ENCODE data around the gene CARD11.
A peak's percentile ranks its signal among the peaks of the same experiment; 100 is the strongest.

Gene CARD11

GRCh38 chr7:2919256-2919655 lies 124.4 kb downstream of the CARD11 start:
- H4K20me1 ChIP-seq, result peaks cover 0 to 8% (median 0%) of the 10 kb centered on the region in 11 experiments; a peak in 2 of 22 replicates
- H3K27me3 ChIP-seq, result no peaks in the 10 kb centered on the region
- H3K36me3 ChIP-seq, result peaks cover 0 to 50% (median 19%) of the 10 kb centered on the region in 11 experiments; a peak in 15 of 22 replicates
- TF ChIP-seq Cebpa-rat (IDR thresholded peaks at IDR 0.05), result no peak
- H3K27ac ChIP-seq, result no peak overlapping the region
- no peak overlapping the region for H3K9ac ChIP-seq
- no peak overlapping the region for H3K4me2 ChIP-seq
- H3K9me3 ChIP-seq (replicated peaks in 1 of 11), result no peaks in the 10 kb centered on the region; a peak in 2 of 22 replicates
- H3K4me3 ChIP-seq, result no peak overlapping the region
- H3K4me1 ChIP-seq, result no peaks in the 10 kb centered on the region

GRCh38 chr7:2918406-2918805 lies 125.3 kb downstream of the CARD11 start:
- Histone ChIP-seq H4K20me1 (peaks cover 0 to 8% (median 0%) of the 10 kb centered on the region in 11 experiments; a peak in 2 of 22 replicates), H3K27ac (no peak overlapping the region), H3K27me3 (no peaks in the 10 kb centered on the region), H3K9ac (no peak overlapping the region), H3K4me2 (no peak overlapping the region), H3K36me3 (peaks cover 0 to 50% (median 19%) of the 10 kb centered on the region in 11 experiments; a peak in 15 of 22 replicates), H3K9me3 (replicated peaks in 1 of 11) (no peaks in the 10 kb centered on the region; a peak in 2 of 22 replicates), H3K4me1 (no peaks in the 10 kb centered on the region), H3K4me3 (no peak overlapping the region)
- TF ChIP-seq Cebpa-rat (IDR thresholded peaks at IDR 0.05), result no peak

DNA sequence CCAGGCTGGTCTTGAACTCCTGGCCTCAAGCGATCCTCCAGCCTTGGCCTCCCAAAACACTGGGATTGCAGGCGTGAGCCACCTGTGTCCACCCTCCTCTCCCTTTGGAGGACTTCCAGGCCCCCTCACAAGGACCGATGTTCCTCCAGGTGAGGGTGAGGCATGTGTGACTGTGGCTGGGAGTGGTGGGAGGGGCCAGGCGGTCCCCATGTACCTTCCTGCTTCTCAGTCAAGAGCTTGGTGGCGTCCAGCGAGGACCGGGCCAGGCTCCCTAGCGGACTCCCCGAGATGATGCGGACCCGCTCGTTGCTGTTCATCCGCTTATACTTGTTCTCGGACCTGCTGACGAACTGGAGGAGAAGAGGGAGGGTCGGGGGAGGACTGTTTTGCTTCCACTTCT lies 128.6 kb downstream of the CARD11 start:
- Histone ChIP-seq H3K4me3 (no peak overlapping the region), H3K27ac (no peak overlapping the region), H3K36me3 (peaks cover 0 to 43% (median 18%) of the 10 kb centered on the region in 11 experiments; a peak in 14 of 22 replicates), H3K9me3 (replicated peaks in 1 of 11) (no peaks in the 10 kb centered on the region; a peak in 2 of 22 replicates), H3K4me1 (0 out of 20 replicates have a peak, but pooled peaks cover 0 to 4% (median 0%) of the 10 kb centered on the region in 10 experiments), H3K4me2 (no peak overlapping the region), H3K9ac (no peak overlapping the region), H4K20me1 (no peaks in the 10 kb centered on the region), H3K27me3 (no peaks in the 10 kb centered on the region)
- no peak for TF ChIP-seq Cebpa-rat (IDR thresholded peaks at IDR 0.05)

GRCh38 chr7:2913760-2914387 lies 129.8 kb downstream of the CARD11 start:
- H3K4me1 ChIP-seq, result peaks cover 0 to 6% (median 0%) of the 10 kb centered on the region in 10 experiments; a peak in 1 of 20 replicates
- no peak overlapping the region for H3K27ac ChIP-seq
- TF ChIP-seq Cebpa-rat (IDR thresholded peaks at IDR 0.05), result no peak
- H3K9ac ChIP-seq, result no peak overlapping the region
- no peaks in the 10 kb centered on the region for H3K27me3 ChIP-seq
- no peaks in the 10 kb centered on the region for H4K20me1 ChIP-seq
- H3K4me3 ChIP-seq, result no peak overlapping the region
- no peak overlapping the region for H3K4me2 ChIP-seq
- H3K9me3 ChIP-seq (replicated peaks in 1 of 11), result no peaks in the 10 kb centered on the region
- peaks cover 0 to 33% (median 9%) of the 10 kb centered on the region in 11 experiments; a peak in 12 of 22 replicates for H3K36me3 ChIP-seq

DNA sequence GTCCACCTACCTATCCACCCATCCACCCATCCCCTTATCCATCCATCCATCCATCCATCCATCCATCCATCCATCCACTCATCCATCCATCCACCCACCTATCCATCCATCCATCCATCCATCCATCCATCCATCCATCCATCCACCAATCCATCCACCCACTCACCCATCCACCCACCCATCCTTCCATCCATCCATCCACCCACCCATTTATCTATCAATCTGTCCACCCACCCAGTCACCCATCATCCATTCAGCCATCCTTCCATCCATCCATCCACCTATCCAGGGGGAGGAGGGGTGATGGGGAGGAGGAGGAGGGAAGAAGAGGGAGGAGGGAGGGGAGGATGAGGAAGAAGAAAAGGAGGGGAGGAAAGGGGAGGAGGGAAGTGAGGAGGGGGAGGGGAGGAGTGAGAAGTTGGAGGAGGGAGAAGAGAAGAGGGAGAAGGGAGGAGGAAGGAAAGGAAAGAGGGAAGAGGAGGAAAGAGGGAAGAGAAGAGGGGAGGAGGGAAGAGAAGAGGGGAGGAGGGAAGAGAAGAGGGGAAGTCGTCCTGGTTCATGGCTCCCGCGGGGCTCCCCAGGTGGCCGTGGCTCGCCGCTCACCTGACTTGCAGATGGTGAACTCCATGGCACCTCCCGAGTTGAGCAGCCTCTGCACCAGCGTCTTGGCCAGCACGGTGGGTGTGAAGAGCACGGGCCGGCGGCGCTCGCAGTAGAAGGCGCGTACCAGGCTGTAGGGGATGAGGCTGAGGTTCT lies 130.8 kb downstream of the CARD11 start:
- Histone ChIP-seq H3K36me3 (peaks cover 0 to 27% (median 5%) of the 10 kb centered on the region in 11 experiments; a peak in 10 of 22 replicates), H3K4me3 (no peak overlapping the region), H3K4me2 (no peak overlapping the region), H3K9me3 (replicated peaks in 1 of 11) (no peaks in the 10 kb centered on the region), H3K9ac (no peak overlapping the region), H3K4me1 (peaks cover 0 to 15% (median 4%) of the 10 kb centered on the region in 10 experiments; a peak in 8 of 20 replicates), H3K27me3 (no peaks in the 10 kb centered on the region), H3K27ac (no peak overlapping the region), H4K20me1 (no peaks in the 10 kb centered on the region)
- no peak for TF ChIP-seq Cebpa-rat (IDR thresholded peaks at IDR 0.05)

DNA sequence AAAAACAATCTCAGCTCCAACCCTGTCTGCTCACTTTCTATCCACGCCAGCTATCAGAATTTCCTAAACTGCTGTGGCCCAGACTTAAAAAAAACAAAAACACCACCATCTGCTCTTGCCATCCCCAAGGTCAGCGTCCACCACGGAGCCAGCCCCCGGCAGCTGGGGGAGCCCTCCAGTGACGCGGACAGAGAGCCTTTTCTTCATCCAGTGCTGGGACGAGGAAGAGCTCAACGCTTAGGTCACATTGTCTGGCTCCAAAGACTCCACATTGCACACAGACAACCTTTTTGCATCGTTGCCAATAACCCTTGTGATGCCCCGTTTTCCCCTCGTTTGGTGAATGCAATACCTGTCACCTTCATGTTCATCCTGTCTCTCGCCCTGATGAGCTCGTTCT lies 132.2 kb downstream of the CARD11 start:
- Histone ChIP-seq H4K20me1 (no peaks in the 10 kb centered on the region), H3K9ac (no peak overlapping the region), H3K27me3 (no peaks in the 10 kb centered on the region), H3K4me3 (no peak overlapping the region), H3K36me3 (peaks cover 0 to 20% (median 5%) of the 10 kb centered on the region in 11 experiments; a peak in 10 of 22 replicates), H3K4me2 (no peak overlapping the region), H3K4me1 (peaks cover 0 to 21% (median 4%) of the 10 kb centered on the region in 10 experiments; a peak in 8 of 20 replicates), H3K27ac (no peak overlapping the region), H3K9me3 (replicated peaks in 1 of 11) (no peaks in the 10 kb centered on the region)
- no peak for TF ChIP-seq Cebpa-rat (IDR thresholded peaks at IDR 0.05)

DNA sequence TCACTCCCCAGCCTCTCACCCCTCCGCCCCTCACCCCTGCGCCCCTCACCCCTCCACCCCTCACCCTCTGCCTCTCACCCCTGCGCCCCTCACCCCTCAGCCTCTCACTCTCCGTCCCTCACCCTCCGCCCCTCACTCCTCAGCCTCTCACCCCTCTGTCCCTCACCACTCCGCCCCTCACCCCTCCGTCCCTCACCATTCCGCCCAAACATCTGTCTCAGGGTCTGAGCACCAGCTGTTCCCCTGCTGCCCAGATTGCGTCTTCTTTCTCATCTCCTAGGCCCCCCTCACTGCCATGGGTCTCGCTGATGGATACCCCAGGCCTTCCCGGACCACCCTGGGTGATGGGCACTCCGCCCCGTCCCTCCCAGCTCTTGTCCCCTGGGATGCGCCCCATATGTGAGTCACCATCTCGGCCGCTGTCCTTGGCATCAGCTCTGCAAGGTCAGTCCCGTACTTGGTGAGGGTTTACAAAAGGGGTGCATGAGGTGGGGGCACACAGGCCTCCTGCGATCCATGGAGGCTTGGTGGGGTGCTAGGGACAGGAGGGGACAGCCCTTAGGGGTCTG lies 134.1 kb downstream of the CARD11 start:
- H3K4me1 ChIP-seq, result peaks cover 0 to 27% (median 4%) of the 10 kb centered on the region in 10 experiments; a peak in 10 of 20 replicates
- no peak overlapping the region for H3K4me2 ChIP-seq
- H3K27ac ChIP-seq, result no peak overlapping the region
- peaks cover 0 to 9% (median 8%) of the 10 kb centered on the region in 11 experiments; a peak in 17 of 22 replicates for H3K9me3 ChIP-seq (replicated peaks in 1 of 11)
- H3K4me3 ChIP-seq, result no peak overlapping the region
- no peaks in the 10 kb centered on the region for H4K20me1 ChIP-seq
- no peak for TF ChIP-seq Cebpa-rat (IDR thresholded peaks at IDR 0.05)
- H3K27me3 ChIP-seq, result peaks cover 0 to under 1% (median 0%) of the 10 kb centered on the region in 11 experiments; a peak in 1 of 22 replicates
- H3K36me3 ChIP-seq, result peaks cover 0 to 13% (median 5%) of the 10 kb centered on the region in 11 experiments; a peak in 9 of 22 replicates
- H3K9ac ChIP-seq, result no peak overlapping the region

GRCh38 chr7:2909043-2909442 lies 134.6 kb downstream of the CARD11 start:
- H3K27ac ChIP-seq, result no peak overlapping the region
- H3K9ac ChIP-seq, result no peak overlapping the region
- H3K27me3 ChIP-seq, result peaks cover 0 to 5% (median 0%) of the 10 kb centered on the region in 11 experiments; a peak in 3 of 22 replicates
- H3K4me1 ChIP-seq, result peaks cover 0 to 32% (median 9%) of the 10 kb centered on the region in 10 experiments; a peak in 16 of 20 replicates
- peaks cover 0 to 10% (median 8%) of the 10 kb centered on the region in 11 experiments; a peak in 17 of 22 replicates for H3K9me3 ChIP-seq (replicated peaks in 1 of 11)
- H3K36me3 ChIP-seq, result peaks cover 0 to 13% (median 5%) of the 10 kb centered on the region in 11 experiments; a peak in 9 of 22 replicates
- TF ChIP-seq Cebpa-rat (IDR thresholded peaks at IDR 0.05), result no peak
- peak overlapping the region in 3 of 11 experiments; percentile 8 to 46 (median 18); a peak in 2 of 22 replicates for H3K4me2 ChIP-seq
- H4K20me1 ChIP-seq, result peaks cover 0 to 4% (median 0%) of the 10 kb centered on the region in 11 experiments; a peak in 1 of 22 replicates
- H3K4me3 ChIP-seq, result no peak overlapping the region
